HG02870 (cell line): ENCODE results near the gene ZNF334.

ENCODE experiments used
- ATAC-seq: cut with Tn5 transposase; IDR thresholded peaks from one replicate; pipeline ENCODE4 v1.9.1; 2021; ENCODE audit warnings: mild to moderate bottlenecking, moderate library complexity; ENCODE audit not compliant: unreplicated experiment

The ZNF334 gene

DNA sequence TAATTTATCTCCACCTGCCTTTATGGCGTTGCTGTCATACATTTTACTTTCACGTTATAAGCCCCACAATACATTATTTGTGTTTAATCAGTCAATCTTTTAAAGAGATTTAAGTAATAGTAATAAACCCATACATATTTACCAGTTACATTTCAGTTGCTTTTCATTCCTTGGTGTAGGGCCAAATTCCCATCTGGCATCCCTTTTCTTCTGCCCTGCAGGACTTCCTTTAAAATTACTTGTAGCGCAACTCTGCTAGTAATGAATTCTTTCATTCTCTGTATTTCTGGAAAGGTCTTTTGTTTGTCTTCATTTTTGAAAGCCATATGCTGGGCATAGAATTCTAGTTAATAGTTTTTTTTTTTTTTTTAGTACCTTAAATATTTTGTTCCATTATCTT, 24.9 kb downstream of the ZNF334 start:
- ATAC-seq: no peak

GRCh38 chr20:46487628-46488027, 25.7 kb downstream of the ZNF334 start:
- ATAC-seq: no peak

GRCh38 chr20:46485431-46485830, 27.9 kb downstream of the ZNF334 start:
- ATAC-seq: no peak

- ATAC-seq: no peak
Observed at GRCh38 chr20:46484954-46485353, 28.4 kb downstream of the ZNF334 start.

DNA sequence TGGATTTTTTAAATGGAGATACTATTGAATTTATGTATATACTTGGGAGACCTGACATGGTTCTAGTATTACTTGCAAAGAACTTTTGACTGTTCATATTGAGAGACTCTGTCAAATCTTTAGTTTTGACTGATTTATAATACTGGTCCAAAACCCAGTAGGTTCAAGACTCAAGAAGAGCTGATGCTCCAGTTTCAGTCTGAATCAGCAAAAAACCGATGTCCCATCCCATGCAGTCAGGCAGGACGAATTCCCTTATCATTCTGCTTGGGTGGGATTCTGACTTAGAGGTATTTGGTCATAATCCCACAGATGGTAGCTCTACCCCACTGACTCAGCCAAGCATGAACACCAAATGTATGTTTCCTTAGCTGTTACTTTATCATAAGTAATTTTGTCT, 29.5 kb downstream of the ZNF334 start:
- no peak for ATAC-seq

DNA sequence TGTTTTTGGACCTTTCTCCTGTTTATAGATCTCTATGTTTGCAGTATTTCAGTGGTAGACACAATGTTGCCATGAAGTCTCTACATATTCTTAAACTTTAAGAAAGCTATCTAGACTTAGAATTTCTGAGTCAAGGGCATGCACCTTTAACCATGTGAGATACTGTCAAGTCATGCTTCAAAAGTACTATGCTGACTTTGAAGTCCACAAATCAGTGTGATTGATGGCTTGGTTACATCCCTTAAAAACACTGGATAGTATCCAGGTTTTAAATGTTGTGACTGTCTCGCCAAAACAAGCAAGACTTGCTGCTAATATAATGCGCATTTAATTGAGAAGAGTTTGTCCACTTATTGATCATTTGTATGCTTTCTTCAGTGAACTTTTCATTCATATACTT, 30.5 kb downstream of the ZNF334 start:
- no peak for ATAC-seq

DNA sequence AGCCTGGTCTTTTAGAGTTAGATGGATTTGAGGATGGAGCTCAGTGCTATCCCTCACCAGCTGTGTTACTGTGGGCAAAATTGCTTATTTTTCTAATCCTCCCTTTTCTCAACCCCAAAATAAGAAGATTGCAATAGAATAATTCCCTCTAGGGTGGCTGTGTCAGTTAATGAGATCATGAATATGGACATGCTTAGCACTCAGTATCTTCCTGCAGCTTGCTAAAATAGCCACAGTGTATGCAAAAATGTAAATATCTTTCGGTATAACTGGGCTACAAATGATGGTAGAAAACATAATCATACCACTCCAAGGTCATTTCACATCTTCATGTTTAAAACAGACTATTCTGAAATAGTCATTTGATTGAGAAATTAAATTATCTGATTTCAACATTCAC, 35.7 kb downstream of the ZNF334 start:
- no peak for ATAC-seq

DNA sequence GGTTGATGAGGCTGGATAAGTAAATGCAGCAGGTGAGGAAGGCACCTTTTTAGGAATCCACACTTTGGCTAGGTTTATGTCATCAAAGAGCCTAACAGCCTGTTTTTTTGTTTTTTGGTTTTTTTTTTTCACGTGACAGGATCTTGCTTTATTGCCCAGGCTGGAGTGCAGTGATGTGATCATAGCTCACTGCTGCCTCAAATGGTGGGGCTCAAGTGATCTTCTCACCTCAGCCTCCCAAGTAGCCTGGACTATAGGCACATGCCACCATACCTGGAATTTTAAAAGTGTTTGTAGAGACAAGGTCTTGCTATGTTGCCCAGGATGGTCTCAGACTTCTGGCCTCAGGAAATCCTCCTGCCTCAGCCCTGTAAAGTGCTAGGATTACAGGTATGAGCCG, 36.1 kb downstream of the ZNF334 start:
- no peak for ATAC-seq

GRCh38 chr20:46468508-46468907, 44.9 kb downstream of the ZNF334 start:
- ATAC-seq: no peak

DNA sequence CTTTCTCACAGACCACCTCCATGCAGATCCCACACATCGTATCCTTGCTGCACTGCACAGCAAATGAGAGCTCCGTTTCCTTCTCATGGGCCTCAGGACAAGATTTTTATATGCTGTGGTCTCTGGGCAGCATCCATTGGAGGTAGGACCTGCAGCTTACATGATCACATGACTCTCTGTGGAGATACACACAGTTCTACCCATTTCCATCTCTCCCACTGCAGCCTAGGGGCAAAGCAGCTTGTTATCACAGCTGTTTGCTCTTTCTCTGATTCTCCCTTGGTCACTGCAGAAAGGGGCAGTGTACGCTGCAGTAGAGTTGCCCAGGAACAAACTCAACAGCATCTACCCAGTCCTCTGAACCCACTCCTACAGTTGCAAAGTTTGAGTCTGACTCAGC, 48.9 kb downstream of the ZNF334 start:
- ATAC-seq: no peak

DNA sequence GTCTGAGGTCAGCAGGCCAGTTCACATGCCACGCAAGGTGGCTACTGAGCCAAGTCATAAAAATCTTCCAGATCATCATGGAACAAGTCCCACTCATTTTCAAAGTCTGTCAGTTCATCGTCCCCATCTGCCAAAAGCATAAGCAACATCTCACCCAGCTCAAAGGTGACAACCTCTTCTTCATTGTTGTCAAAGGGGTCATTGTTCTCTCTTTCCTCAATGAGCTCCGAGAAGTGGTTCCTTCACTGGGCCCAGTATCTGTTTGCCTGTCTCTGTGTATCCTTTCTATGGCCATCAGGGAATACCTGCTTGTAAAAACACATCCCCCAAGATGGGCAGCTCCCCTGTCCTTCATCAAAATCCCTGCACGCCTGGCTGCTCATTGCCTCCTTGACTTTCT, 49.5 kb downstream of the ZNF334 start:
- ATAC-seq: no peak

GRCh38 chr20:46461808-46462207, 51.6 kb downstream of the ZNF334 start:
- ATAC-seq: no peak

DNA sequence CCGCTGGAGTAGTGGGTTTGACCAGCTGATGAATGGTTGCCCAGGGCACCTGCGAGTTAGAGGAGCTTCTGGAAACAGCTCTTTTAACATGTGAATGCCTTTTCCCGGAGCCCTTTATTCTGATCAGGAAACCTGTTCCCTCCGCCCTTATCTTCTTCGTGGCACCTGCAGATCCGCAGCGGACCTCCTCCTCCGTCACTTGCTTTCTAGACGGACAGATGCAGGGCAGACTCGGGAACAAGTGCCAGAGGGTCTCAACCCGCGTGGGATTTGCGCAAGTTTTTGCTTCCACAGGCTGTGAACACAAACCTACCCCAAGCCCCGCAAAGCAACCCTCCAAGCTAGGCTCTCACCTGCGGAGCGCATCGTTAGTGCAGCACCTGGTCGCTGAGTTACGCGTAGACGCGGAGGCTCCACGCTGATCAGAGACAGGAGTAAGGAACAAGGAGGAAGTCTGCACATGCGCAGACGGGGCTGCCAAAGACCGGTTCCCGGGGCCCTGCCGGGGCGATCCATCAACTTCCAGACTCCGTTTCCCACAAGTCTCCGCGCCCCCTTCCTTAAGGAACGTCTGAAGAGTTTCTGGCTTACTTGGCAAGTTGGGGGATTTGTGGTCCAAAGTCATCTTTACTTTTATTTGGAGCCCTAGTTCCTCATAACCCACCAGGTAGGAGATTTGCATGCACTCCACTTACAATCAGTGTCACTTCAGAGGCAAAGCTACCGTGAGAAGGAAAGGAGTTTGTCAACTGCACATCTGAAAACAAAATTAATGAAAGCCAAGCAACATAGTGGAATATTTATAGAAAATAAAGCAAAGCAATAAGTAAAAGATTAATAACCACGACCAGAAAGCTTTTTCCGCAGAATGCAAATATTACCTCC, 54.3 kb downstream of the ZNF334 start:
- ATAC-seq: no peak

DNA sequence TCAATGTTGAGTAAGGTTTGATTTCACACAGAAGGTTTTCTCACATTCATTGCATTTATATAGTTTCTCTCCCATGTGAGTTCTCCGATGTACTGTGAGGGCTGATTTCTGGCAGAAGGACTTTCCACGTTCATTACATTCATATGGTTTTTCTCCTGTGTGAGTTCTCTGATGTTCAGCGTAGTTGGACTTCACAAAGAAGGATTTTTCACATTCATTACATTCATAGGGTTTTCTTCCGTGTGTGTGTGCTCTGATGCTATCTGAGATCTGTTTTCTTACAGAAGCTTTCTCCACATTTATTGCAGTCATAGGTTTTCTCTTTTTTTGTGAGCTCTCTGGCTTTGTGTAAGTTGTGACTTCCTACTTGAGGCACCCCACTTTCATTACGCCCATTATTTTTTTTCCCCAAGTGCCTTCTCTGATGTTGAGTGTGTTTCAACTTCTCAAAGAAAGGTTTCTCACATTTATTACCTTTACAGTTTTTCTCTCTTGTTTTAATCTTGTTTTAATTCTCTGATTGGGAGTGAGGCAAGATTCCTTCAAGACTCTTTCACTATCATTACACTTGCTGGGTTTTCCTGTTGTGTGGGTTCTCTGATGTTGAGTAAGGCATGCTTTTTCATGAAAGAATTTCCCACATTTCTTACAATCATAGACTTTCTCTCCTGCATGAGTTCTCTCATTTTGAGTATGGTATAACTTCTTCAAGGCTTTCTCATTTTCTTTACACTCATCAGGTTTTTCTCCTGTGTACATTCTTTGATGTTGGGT, 56.9 kb downstream of the ZNF334 start:
- no peak for ATAC-seq

- no peak for ATAC-seq
Observed at GRCh38 chr20:46455729-46456128, 57.6 kb downstream of the ZNF334 start.
